Measurements from ENCODE around the gene FAM50A. TPM values are rescaled to one million over a fixed set of nuclear protein-coding genes. Genes with fewer than 3 reads are reported as not detected.
A peak's percentile ranks its signal among the peaks of the same experiment; 100 is the strongest.
"Not testable (repeated sequence)": the region's sequence is repeated elsewhere in the genome, so short reads cannot be mapped to it uniquely, and the experiment has no call there.

The FAM50A gene
- 19.3 TPM for total RNA-seq (ENCODE audit: insufficient read depth, low replicate concordance)

DNA sequence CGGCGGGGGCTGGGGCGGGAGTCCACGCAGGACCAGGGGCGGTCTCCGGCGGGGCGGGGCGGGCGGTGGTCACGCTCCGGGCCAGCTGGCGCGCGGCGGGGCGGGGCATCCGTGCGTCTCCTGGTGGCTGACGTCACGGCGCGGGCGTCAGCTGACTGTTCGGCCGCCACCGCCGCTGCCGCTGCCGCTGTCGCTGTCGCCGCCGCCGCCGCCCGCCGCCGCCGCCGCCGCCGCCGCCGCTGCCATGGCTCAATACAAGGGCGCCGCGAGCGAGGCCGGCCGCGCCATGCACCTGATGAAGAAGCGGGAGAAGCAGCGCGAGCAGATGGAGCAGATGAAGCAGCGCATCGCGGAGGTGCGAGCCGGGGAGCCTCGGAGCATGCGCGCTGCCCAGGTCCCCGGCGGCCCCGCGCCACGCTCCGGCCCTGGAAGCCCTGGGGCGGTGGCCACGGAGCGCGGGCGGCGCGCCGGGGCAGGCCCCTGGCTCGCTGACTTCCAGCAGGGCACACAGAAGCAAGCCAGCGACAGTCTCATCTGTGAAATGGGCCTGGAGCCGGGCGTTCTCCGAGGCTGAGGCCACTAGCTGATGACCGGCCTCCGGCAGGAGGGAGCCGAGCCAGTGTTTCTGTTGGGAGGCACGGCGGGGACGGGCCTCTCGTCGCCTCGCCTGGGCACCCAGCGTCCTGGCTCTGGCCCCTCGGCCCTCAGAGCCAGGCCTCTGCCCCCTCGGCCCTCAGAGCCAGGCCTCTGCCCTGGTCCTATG lies at the start of gene FAM50A:
Gene FAM50A (plus strand): TSS at position 150 of the 763 bp plus-strand sequence. CDS start 95 bp downstream, at position 245.
- peak; percentile 65 for DNase-seq (ENCODE audit: low spot score)

DNA sequence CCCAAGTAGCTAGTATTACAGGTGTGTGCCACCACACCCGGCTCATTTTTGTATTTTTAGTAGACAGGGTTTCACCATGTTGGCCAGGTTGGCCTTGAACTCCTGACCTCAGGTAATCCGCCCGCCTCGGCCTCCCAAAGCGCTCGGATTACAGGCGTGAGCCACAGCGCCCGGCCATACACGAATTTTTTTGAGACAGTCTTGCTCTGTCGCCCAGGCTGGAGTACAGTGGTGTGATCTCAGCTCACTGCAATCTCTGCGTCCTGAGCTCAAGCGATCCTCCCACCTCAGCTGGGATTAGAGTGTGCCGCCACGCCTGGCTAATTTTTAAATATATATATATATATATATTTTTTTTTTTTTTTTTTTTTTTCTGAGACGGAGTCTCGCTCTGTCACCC lies 47.6 kb upstream of the FAM50A start:
- DNase-seq (ENCODE audit: low spot score) = not testable (repeated sequence)

DNA sequence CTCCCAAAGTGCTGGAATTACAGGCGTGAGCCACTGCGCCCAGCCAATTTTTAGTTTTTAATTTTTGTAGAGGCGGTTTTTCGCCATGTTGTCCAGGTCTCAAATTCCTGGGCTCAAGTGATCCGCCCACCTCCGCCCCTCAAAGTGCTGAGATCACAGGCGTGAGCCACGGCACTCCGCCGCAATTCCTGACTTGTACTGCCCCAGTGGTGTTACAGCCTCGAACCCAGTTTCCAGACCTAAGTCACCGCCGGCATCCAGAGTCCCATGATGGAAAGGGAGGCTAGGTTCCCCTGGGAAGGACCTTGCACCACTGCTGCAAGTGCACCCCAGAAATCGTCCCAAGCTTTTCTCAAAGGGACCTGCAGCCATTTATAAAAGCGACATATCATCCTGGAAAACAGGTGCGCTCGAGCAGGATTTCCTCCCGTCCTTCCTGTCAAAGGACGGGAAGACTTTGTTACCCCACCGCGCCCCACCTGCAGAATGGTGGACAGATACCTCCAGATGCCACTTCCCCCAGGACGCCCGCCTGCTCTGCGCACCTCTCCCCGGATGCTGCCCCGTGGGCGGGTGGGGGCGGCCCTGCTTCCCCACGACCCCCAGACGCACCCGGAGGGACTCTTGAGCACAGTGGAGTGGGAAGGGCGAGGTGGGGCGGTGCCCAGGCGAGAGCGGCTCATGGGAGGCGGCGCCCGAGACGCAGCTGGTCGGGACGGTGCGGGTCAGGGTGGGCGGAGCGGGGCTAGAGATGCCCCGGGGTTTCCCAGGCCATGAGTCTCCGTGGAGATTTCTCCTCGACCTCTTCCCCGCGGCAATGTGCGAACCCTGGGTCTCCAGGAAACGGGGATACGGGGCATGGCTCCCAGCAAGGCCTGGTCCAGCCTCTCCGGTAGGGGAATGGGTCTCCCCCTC lies 46.7 kb upstream of the FAM50A start:
- peak; percentile 77 for DNase-seq (ENCODE audit: low spot score)

DNA sequence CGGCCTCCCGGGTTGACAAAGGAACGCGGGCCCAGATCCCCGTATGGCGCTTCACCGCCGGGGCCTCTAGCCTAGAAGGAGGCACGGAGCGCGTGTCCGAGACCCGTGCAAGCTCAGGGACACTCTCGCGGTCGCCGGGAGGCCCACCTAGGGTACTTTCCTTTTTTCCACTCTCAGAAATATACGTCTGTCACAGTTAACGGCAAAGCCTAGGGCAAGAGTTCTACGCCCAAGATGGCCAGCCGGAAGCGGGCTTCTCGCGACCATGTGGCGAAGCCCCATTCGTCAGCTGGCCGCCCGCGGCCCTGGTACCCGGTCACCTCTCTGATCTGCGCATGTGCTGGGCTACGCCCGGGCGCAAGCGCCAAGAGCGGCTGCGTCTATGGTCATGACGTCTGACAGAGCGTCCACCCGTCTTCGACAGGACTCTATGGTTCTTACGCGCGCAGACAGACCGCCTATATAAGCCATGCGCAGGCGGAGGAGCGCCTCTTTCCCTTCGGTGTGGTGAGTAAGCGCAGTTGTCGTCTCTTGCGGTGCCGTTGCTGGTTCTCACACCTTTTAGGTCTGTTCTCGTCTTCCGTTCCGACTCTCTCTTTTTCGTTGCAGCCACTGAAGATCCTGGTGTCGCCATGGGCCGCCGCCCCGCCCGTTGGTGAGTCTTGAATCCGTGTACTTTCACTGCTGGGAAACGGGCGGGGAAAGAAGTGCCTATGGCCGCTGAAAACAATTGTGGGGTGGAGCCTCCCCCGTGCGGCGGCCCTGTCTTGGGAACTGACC lies 45.9 kb upstream of the FAM50A start, which contains the start of gene RPL10:
Gene RPL10 (plus strand): TSS at position 490 of the 780 bp plus-strand sequence. CDS start 143 bp downstream, at position 633.
- DNase-seq (ENCODE audit: low spot score) = peak; percentile 96

DNA sequence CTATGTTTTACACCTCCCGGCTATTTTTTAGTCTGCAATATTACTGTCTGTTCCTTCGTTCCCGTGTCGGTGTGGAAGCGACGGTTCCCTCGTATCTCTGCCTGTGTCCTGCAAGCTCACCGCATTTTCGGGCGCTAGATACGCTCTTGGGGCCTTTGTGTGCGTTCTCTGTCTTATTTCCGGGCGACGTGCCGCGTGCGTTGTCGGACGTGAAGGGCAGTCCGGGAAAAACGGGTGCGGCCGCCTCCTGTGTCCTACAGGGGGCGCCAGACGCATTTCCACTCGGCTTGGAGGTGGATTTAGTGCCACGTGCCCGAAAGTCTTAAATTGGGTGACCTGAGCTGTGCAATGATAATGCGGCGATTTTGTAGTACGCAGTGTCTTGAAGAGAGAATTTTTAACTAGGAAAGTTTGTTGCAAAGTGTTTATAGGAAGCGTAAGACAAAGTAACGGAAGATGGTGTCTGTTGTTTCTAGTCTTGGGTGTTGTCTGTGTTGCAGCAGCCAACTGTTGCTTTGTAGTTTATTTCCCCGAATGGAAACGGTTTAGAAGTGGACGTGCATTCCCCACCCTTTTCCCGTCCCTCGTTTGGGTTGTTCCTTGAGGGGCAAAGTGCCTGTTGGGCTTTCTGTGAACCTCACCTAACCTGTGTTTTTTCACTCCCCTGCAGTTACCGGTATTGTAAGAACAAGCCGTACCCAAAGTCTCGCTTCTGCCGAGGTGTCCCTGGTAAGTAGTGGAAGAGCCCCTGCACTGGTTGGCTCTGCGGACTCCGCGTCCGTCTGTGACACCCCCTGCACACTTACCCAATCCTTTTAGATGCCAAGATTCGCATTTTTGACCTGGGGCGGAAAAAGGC lies 45.0 kb upstream of the FAM50A start:
- peak; percentile 83 for DNase-seq (ENCODE audit: low spot score)

GRCh38 chrX:154399527-154400368 lies 44.2 kb upstream of the FAM50A start:
- DNase-seq (ENCODE audit: low spot score) = no peak

- not testable (repeated sequence) for DNase-seq (ENCODE audit: low spot score)
Observed at GRCh38 chrX:154400369-154400817, 43.5 kb upstream of the FAM50A start.

- no peak for DNase-seq (ENCODE audit: low spot score)
Observed at GRCh38 chrX:154401045-154401799, 42.7 kb upstream of the FAM50A start.

DNA sequence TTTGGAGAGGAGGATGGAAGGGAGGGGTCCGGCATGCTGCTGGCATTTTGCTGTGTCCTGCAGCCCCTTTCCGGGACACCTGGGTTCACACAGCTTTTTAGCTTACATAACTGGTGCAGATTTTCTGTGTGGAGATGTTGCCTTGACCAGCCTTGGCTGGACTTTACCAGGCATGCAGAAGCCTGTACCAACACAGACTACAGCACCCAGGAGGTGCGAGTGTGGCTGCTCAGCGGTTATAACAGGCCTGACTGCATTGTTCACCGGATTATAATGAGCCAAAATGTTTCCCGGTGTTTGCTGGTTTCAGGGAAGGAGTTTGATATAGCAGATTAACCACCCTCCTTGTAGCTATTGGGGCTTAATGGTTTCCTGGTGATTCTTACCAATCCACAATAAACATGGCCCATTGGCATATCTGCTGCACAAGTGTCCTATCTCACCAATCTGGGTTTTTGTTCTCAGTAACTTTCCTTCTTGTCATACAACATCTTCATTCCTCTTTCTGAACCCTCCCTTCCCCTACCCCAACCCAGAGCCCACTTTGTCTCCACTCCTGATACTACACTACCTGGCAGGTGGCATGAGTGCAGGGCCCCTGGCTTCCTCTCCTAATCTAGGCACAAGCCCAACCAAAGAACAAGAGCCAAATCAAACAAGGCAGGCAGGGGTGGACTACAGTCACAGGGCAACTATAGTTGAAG lies 41.9 kb upstream of the FAM50A start:
- no peak for DNase-seq (ENCODE audit: low spot score)

- DNase-seq (ENCODE audit: low spot score) = no peak
Observed at GRCh38 chrX:154402622-154403127, 41.3 kb upstream of the FAM50A start.

DNA sequence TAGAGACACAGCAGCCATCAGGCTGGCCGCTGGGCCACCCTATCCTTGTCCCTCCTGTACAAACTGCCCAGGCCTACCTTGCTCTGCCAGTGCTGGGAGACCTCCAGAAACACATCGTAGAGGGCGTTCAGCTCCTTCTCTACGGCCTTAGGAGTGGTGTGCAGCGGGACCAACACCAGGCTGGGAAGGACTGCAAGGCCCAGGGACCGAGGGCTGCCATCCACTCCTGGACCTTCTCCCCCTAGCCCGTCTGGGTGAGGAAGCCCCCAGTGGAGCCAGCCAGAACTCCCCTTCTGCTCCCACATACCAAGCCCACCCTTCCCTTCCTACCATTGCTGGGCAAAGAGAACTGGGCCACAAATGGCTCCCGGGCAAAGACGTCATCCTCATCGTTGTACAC lies 40.7 kb upstream of the FAM50A start:
- no peak for DNase-seq (ENCODE audit: low spot score)

DNA sequence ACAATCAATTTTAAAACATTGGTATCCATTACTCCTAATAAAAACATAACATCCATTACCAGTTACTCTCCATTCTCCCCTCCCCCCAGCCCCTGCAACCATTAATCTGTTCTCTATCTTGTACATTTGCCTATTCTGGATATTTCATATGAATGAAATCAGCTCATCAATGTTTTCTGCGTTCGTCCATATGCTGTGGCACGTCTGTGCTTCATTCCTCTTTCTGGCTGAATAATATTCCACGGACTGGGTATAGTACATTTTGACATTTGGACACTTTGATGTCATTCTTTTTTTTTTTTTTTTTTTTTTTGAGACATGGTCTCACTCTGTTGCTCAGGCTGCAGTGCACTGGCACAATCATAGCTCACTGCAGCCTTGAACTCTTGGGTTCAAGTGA lies 40.1 kb upstream of the FAM50A start:
- no peak for DNase-seq (ENCODE audit: low spot score)

DNA sequence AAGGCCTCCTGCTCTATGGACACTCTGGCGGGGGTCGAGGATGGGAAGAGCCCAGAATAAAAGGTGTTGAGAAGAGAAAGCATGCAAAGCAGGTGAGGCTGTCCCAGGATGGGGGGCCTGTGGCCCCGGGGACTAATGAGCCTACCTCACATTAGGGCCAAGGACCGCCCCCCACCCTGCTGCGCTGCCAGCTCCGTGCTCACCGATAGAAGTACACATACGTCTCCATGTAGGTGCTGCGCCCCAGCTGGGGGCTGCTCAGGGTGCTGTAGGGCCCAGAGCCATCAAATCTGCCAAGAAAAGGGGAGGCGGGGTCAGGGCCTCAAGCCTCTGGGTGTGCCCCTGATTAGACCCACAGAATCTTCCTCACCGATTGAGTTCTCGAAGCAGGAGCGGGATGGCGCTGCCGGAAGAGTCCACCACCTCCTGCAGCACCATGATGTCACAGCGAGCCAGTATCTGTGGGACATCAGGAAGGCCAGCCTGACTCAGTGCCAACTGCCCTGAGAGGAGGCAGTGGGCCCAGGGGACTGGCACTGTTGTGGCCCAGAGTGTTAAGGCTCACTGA lies 39.2 kb upstream of the FAM50A start:
- no peak for DNase-seq (ENCODE audit: low spot score)

DNA sequence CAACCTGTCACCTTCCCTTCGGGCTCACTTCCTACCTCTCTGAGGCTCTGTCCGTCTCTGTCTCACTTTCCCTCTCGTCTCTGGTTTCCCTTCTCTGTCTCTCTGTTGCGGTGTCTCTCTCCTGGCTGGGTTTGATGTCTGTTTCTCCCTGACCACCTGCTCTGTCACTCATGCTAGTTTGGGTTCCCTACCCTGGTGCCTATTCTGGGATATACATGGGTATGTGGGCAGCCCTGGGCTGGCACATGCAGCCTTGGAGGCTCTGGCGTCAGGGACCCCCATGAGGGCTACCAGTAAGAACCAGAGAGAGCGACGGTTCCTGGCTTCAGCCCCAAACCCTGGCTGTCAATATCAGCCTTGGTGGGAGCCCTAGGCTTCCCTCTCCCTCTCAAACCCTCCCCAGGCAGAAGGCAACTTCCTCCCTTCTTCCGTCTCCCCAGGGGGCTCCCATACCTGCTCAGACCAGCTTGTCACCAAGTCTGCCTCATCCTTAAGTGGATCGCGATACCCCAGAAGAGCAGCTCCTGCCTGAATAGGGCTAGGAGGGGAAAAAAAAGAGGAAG lies 35.2 kb upstream of the FAM50A start:
- no peak for DNase-seq (ENCODE audit: low spot score)

- DNase-seq (ENCODE audit: low spot score) = peak; percentile 91
Observed at GRCh38 chrX:154409222-154409871, 34.6 kb upstream of the FAM50A start, which contains the start of gene DNASE1L1. Gene DNASE1L1 (minus strand): TSS chrX:154409254. CDS start chrX:154405568, 3,686 bp downstream.

DNA sequence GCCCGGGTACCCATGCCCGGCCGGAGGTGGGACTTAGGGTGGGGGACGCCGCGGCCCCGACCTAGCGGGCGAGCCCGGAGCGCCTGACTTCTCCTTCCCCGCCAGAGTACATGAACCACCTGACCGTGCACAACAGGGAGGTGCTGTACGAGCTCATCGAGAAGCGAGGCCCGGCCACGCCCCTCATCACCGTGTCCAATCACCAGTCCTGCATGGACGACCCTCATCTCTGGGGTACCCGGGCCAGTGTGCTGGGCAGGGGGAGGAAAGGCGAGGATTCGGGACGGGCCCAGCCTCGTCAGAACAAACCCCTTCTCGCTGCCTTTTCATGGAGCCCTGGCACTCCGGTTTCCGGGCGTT lies 32.0 kb upstream of the FAM50A start:
- DNase-seq (ENCODE audit: low spot score) = no peak

- DNase-seq (ENCODE audit: low spot score) = no peak
Observed at GRCh38 chrX:154412468-154412867, 31.5 kb upstream of the FAM50A start.
